B cell (primary cell): ENCODE results near the gene OR52E6.

Experiments used
- CTCF ChIP-seq: fragments of 200-600 bp; IDR thresholded peaks from one replicate; pipeline ENCODE4 v1.8.0; 2022; ENCODE audit warnings: antibody characterized with exemption, mild to moderate bottlenecking
- EZH2 ChIP-seq: IDR thresholded peaks from 2 replicates; pipeline ENCODE4 v1.6.1; 2012; ENCODE audit warnings: borderline replicate concordance, low read depth, mild to moderate bottlenecking, moderate library complexity, low read length; ENCODE audit not compliant: insufficient read depth, poor library complexity, severe bottlenecking

GRCh38 chr11:5815534-5815933, 26.2 kb downstream of the OR52E6 start:
- no peak for TF ChIP-seq CTCF
- no peak for TF ChIP-seq EZH2
